Inflammatory macrophage treated with lipopolysaccharide for 4 hours (primary cell): ENCODE results near the gene BCL2.
A peak's percentile ranks its signal among the peaks of the same experiment; 100 is the strongest.
"Not testable (repeated sequence)": the region's sequence is repeated elsewhere in the genome, so short reads cannot be mapped to it uniquely, and the experiment has no call there.

Experiments
- DNase-seq: peaks from one replicate; pipeline ENCODE4 v3.0.0-alpha.2; 2020

The BCL2 gene

GRCh38 chr18:63232826-63233225 lies 86.7 kb downstream of the BCL2 start:
- no peak for DNase-seq

GRCh38 chr18:63229971-63230370 lies 89.6 kb downstream of the BCL2 start:
- DNase-seq = peak; percentile 26

GRCh38 chr18:63225434-63225833 lies 94.1 kb downstream of the BCL2 start:
- no peak for DNase-seq

GRCh38 chr18:63224630-63225029 lies 94.9 kb downstream of the BCL2 start:
- DNase-seq = peak; percentile 58

DNA sequence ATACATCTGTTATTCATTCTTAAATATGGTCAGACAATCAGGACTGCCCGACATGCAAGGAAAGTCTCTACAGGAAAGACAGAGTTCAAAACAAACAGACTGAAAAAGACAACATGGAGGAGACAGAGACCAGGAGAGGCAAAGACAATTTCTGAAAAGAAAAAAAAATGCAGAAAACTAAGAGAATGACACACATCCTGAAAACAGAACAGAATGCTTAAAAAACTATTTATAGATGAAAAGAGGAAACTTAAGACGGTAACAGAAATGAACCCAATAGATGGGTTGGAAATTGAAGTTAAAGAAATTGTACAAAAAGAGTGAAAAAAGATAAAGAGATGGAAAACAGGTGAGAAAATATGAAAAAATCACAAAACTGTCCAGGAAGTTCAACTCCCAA lies 95.7 kb downstream of the BCL2 start:
- DNase-seq = peak; percentile 30

GRCh38 chr18:63220903-63221302 lies 98.7 kb downstream of the BCL2 start:
- DNase-seq = no peak

GRCh38 chr18:63218472-63218871 lies 101.1 kb downstream of the BCL2 start:
- DNase-seq = no peak

- DNase-seq = peak; percentile 31
Measured at GRCh38 chr18:63216516-63217311, 102.9 kb downstream of the BCL2 start.

DNA sequence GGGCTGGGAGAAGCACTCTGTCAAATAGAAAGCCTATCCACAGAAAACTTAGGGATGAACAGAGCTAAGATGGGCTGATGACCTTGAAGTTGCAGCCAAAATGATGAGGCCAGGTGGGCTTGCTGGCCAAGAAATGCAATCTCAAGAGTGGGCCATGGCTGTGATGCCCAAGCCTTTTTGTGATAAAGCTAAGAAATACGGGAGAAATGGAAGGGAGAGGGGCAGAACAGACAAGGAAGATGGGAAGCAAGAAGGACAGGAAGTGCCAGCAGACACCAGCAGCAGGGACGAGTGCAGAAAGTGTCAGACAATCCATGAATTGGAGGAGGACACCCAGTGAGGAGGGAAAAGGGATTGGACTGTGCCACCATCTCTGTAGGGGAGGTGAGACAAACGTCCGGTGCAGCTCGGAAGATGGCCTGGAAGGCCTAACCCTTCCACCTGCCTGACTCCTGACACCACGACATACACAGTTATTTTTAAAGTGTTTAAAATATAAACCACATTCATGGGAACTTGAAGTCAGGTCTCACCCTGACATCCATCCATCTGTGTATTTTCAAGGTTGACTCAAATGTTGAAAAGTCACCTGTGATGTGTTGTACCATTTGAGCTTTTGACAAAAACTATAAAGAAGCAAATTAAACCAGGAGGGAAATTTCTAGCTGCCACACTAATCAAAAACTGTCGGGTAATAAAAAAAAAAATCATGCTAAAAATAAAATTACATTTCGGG lies 105.5 kb downstream of the BCL2 start:
- DNase-seq = no peak

- DNase-seq = peak; percentile 70
Measured at GRCh38 chr18:63213331-63213900, 106.2 kb downstream of the BCL2 start.

- no peak for DNase-seq
Measured at GRCh38 chr18:63210521-63210920, 109.0 kb downstream of the BCL2 start.

DNA sequence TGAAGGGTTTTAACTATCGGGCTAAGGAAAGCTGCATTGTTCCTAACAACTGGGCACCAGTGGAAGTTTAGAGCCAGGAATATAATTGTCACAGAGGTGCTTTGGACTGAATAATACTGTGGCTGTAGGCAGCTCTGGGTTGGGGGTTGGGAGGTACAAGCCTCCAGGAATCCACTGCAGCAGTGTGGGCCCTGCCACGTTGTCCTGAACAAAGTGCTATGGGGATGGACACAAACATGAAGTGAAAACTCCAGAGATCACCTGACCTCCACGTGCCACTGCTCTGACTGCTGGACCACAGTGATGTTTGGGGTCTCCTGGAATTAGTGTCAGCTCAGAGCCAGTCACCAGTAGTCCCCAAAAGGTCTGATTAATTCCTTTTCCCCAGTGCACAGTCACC lies 110.9 kb downstream of the BCL2 start:
- DNase-seq = no peak

- no peak for DNase-seq
Measured at GRCh38 chr18:63207835-63208234, 111.7 kb downstream of the BCL2 start.

DNA sequence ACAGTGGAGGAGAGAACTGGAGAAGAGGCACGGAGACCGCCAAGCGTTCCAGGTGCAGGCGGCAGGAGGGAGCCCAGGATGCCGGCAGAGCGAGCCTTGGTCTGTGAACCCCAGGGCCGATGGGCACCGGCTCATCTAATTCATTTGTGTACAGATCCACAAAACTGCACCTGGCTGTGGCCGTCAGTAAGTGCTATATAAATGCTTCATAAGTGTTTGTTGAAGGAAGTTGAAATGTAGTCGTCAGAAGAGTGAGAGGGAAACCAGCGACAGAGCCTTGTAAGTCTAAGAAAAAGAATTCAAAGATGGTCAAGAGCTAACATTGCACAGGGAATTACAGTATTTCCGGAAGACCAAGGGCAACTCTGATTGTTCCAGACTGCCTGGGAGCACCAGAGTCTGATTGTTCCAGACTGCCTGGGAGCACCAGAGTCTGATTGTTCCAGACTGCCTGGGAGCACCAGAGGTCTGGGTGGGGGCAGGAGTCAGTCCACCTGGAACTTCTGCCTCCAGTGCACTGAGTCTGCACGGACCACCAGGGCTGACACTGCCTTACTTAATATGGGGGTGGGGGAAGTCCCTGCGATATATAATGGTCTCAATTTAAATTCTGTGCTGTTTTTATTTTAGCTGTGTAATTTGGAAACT lies 112.3 kb downstream of the BCL2 start:
- DNase-seq = no peak

- DNase-seq = no peak
Measured at GRCh38 chr18:63206433-63207142, 113.0 kb downstream of the BCL2 start.

GRCh38 chr18:63205791-63206252 lies 113.7 kb downstream of the BCL2 start:
- no peak for DNase-seq

- no peak for DNase-seq
Measured at GRCh38 chr18:63203497-63203896, 116.1 kb downstream of the BCL2 start.

- no peak for DNase-seq
Measured at GRCh38 chr18:63202828-63203227, 116.7 kb downstream of the BCL2 start.

GRCh38 chr18:63201456-63201855 lies 118.1 kb downstream of the BCL2 start:
- not testable (repeated sequence) for DNase-seq

DNA sequence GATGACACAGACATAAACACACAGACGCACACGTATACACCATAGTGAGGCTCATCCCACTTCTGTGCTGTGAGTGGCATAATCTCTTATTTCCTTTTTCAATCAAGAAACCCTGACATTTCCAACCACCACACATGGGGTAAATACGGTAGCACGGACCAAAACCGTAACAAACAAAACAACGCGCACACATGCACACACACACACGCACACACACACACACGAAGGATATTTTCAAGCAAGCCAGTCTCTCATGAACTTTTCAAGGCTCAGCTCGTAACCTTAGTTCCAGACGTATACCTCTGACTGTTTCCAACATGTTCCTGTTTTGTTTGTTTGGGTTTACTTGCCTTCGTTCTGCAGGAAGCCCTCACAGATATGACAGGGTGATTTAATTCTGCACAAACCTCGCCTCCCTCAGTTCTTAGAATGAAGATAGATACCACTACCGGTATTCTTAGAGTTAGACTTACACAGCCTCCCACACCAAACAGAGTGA lies 119.8 kb downstream of the BCL2 start:
- DNase-seq = peak; percentile 52

DNA sequence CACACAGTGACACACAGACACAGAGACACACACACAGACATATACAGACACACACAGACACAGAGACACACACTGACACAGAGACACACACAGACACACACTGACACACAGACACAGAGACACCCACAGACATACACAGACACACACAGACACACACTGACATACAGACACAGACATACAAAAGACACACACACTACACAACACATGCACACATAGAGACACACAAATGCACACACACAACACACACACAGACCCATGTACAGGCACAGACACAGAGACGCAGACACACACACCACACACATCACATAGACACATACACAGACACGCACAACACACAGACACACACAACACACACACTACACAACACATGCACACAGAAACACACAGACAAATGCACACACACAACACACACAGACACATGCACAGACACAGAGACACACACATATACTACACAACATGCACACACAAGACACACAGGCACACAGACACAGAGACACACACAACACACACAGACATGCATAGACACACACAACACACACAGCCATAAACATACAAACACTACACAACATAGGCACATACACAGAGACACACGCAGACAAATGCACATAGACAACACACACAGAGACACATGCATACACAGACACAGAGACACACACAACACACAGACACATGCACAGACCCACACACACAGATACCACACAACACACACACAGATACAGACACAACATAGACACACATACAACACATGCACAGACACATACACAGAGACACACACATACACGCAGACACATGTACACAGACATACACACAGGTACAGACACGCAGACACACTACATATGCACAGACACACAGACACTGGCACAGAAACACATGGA lies 120.5 kb downstream of the BCL2 start:
- no peak for DNase-seq
